Esophagus muscularis mucosa (tissue), 4 donors: ENCODE data around the gene ATE1. TPM values are rescaled to one million over a fixed set of nuclear protein-coding genes. Genes with fewer than 3 reads are reported as not detected.

ENCODE experiments used
- DNase-seq: peaks from one replicate; pipeline ENCODE4 v3.0.0-alpha.2; 2017; ENCODE audit errors: extremely low spot score
- H3K27ac ChIP-seq, 4 donors: fragments of 200-600 bp; sonication (generic); replicated peaks in 1 of 4; 1 replicate in 3 of 4; 2 replicates in 1 of 4; pipeline ENCODE4 v1.5.1; 2016 to 2019; ENCODE audit warnings: mild to moderate bottlenecking in 1 of 4
- H3K27me3 ChIP-seq, 4 donors: fragments of 200-600 bp; sonication (generic); one replicate each; pipeline versions ENCODE4 v1.5.1 to v1.6.0; 2016 to 2019
- H3K36me3 ChIP-seq, 4 donors: fragments of 200-600 bp; sonication (generic); one replicate each; pipeline ENCODE4 v1.5.1; 2016 to 2019
- H3K4me1 ChIP-seq, 4 donors: fragments of 200-600 bp; sonication (generic); one replicate each; pipeline ENCODE4 v1.5.1; 2016 to 2019
- H3K4me3 ChIP-seq, 4 donors: fragments of 200-600 bp; sonication (generic); 1 replicate in 2 of 4; 2 replicates in 2 of 4; pipeline ENCODE4 v1.5.1; 2016 to 2019; ENCODE audit warnings: mild to moderate bottlenecking in 4 of 4, moderate library complexity in 1 of 4
- H3K9me3 ChIP-seq, 4 donors: fragments of 200-600 bp; sonication (generic); 1 replicate in 3 of 4; 2 replicates in 1 of 4; pipeline ENCODE4 v1.5.1; 2016 to 2019
- EP300 ChIP-seq: sonication (generic); formaldehyde crosslinking; IDR thresholded peaks from one replicate; pipeline ENCODE4 v1.6.1; 2017; ENCODE audit warnings: antibody characterized with exemption
- POLR2A ChIP-seq: fragments of 450-650 bp; IDR thresholded peaks from one replicate; pipeline ENCODE4 v1.6.1; 2017; ENCODE audit warnings: antibody characterized with exemption, moderate library complexity, mild to moderate bottlenecking, low read depth
- POLR2AphosphoS5 ChIP-seq, 2 donors: sonication (generic); formaldehyde crosslinking; IDR thresholded peaks; one replicate each; pipeline ENCODE4 v1.6.1; 2017; ENCODE audit warnings: antibody characterized with exemption in 2 of 2
- WGBS: methylation state at CpG from one replicate; pipeline ENCODE4 v1.1.5; 2018; 5-methylcytosine and 5-hydroxymethylcytosine counted together
- intact Hi-C: fragments of 100-400 bp; cut with DNase I; formaldehyde crosslinking; loops from one replicate; pipeline ENCODE4 v1.15.1; 2023
- total RNA-seq, 4 donors: library from RNA; depleted of rRNA; stranded (reverse); fragments of >200 nt; gene quantifications; one replicate each; pipeline versions ENCODE4 v1.1.0 to v1.2.1, GENCODE V29; 2016
- TF ChIP-seq, protein P1 (sequence below), 3 experiments: fragments of 200-600 bp in 2 of 3; fragments of 450-650 bp in 1 of 3; sonication (generic) in 2 of 3; IDR thresholded peaks; one replicate each; pipeline ENCODE4 v1.5.1; 2017 to 2019; ENCODE audit warnings: antibody characterized with exemption in 3 of 3, mild to moderate bottlenecking in 2 of 3, moderate library complexity in 1 of 3

The ATE1 gene
- total RNA-seq, 4 donors from 2014 or later, result 27.8 to 29.5 (median 28.4) TPM

DNA sequence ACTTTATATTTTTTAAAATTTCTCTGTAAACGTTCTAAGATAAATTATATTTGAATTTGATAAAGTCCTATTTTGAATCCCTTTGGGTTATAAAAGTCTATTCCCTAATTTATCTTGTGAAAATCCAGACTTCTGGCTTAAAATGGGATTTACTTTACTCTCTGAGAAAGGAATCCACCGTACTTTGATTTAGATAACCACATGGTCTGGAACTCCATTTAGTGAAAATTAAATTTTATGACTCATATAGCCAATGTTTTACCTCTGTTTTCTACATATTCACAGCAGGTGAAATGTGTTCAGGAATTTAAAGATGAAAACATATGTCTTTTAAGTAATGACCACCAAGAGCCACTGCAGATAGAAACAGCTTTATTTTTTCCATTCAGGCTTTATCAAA lies 187.8 kb downstream of the ATE1 start:
- Histone ChIP-seq H3K27me3 (no peaks in the 10 kb centered on the region), H3K36me3 (peaks cover 0 to 25% (median 17%) of the 10 kb centered on the region in 4 donors), H3K4me3 (no peak overlapping the region), H3K9me3 (no peaks in the 10 kb centered on the region), H3K4me1 (peaks cover 0 to 6% (median 0%) of the 10 kb centered on the region in 4 donors), H3K27ac (no peak overlapping the region)
- 73% methylated on average over 2 of the region's 2 CpGs for WGBS
- intact Hi-C loops, result no loop called here
- no peak for TF ChIP-seq EP300
- no peak for TF ChIP-seq POLR2AphosphoS5 (IDR thresholded peaks at IDR 0.05)
- TF ChIP-seq POLR2A, result no peak
- TF ChIP-seq, protein P1, sequence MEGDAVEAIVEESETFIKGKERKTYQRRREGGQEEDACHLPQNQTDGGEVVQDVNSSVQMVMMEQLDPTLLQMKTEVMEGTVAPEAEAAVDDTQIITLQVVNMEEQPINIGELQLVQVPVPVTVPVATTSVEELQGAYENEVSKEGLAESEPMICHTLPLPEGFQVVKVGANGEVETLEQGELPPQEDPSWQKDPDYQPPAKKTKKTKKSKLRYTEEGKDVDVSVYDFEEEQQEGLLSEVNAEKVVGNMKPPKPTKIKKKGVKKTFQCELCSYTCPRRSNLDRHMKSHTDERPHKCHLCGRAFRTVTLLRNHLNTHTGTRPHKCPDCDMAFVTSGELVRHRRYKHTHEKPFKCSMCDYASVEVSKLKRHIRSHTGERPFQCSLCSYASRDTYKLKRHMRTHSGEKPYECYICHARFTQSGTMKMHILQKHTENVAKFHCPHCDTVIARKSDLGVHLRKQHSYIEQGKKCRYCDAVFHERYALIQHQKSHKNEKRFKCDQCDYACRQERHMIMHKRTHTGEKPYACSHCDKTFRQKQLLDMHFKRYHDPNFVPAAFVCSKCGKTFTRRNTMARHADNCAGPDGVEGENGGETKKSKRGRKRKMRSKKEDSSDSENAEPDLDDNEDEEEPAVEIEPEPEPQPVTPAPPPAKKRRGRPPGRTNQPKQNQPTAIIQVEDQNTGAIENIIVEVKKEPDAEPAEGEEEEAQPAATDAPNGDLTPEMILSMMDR (IDR thresholded peaks at IDR 0.05), result no peak
- no peak for DNase-seq

DNA sequence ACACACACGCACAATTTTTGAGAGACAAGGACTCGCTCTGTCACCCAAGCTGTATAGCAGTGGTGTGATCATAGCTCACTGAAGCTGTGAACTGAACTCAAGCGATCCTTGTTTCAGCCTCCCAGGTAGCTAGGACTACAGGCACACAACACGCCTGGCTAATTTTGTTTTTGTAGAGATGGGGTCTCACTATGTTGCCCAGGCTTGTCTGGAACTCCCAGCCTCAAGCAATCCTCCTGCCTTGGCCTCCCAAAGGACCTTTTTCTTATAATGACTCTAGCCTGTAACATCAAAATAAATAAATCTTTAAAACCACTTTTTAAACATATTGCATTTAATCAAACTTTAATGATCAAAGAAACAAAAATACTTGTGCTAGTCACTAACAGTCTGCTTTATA lies 188.7 kb downstream of the ATE1 start:
- TF ChIP-seq, protein P1 (IDR thresholded peaks at IDR 0.05), result no peak
- TF ChIP-seq POLR2AphosphoS5 (IDR thresholded peaks at IDR 0.05) (no peak), EP300 (no peak), POLR2A (no peak)
- Histone ChIP-seq H3K27me3 (peaks cover 0 to 4% (median 0%) of the 10 kb centered on the region in 4 donors), H3K36me3 (peaks cover 0 to 25% (median 17%) of the 10 kb centered on the region in 4 donors), H3K4me3 (no peak overlapping the region), H3K9me3 (no peaks in the 10 kb centered on the region), H3K27ac (no peak overlapping the region), H3K4me1 (peaks cover 0 to 6% (median 4%) of the 10 kb centered on the region in 4 donors)
- WGBS, result 98% methylated on average over 4 of the region's 4 CpGs
- intact Hi-C loops, result loop anchor here (10.0 kb wide), 1 partner anchor 146 kb away; no protein-coding TSS in a partner anchor
- DNase-seq, result no peak

DNA sequence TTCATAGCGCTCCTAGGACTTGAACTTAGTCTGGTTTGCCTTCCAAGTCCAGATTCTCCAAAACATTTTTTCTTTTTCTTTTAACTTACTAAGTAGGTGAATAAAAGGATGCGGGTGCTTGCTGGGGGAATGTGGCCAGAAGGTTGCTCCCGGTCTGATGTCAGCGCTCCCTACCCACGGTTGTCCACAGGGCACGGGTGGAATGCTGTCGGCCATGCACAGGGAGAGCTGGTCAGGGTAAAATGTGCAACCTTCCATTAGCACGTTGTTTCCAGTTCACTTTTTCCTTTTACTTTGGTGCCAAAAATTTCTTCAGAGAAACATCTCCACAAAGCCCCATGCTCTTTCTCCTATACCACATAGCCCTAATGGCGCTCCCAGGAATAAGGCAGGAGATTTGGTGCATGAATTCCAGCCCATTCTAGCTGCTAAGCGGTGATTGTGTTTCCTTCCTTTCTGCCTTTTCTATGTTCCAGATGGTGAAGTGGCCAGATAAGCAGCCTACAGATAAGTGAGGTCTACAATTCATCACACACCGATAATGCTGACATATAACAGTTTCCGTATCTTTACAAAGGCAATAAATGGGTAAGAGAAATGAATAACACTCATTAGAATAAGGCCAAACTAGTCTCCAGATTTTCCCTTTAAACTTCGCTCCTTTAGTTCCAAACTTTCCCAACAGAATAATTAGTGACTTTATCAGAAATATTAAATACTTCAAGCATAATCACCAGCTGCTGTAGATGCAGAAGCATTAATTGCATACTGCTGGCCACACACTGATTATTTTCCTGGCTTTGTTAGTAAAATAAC lies 191.3 kb downstream of the ATE1 start:
- WGBS, result 72% methylated on average over 13 of the region's 13 CpGs
- H3K4me3 ChIP-seq, result no peak overlapping the region
- H3K36me3 ChIP-seq, result peaks cover 0 to 6% (median 5%) of the 10 kb centered on the region in 4 donors
- H3K27me3 ChIP-seq, result peaks cover 0 to 4% (median 0%) of the 10 kb centered on the region in 4 donors
- H3K4me1 ChIP-seq, result peaks cover 0 to 6% (median 4%) of the 10 kb centered on the region in 4 donors
- H3K9me3 ChIP-seq, result no peaks in the 10 kb centered on the region
- TF ChIP-seq POLR2AphosphoS5 (IDR thresholded peaks at IDR 0.05) (no peak), POLR2A (no peak), EP300 (no peak)
- TF ChIP-seq, protein P1 (IDR thresholded peaks at IDR 0.05), result no peak
- no peak overlapping the region for H3K27ac ChIP-seq
- no peak for DNase-seq
- intact Hi-C loops, result loop anchor here (2.0 to 10.0 kb wide), 2 partner anchors 148 to 794 kb away; no protein-coding TSS in a partner anchor

DNA sequence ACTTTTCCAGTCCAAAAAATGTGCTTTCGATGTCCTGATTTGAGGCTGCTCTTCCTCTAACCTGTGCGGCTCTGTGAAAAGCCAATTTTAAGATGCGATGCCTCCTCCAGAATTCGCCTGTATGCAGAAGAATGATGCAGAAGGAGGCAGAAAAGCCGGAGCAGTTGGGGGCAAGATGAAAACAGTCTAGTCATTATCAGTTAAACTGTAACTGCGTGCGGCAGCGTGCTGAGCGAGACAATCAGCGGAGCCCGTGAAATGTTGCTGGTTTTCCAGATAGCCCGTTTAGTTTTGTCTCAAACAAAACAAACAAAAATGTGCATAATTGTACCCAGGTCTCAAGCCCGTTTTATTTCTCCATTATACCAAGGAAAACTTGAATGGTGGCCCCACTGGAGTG lies 192.6 kb downstream of the ATE1 start:
- TF ChIP-seq EP300, result no peak
- TF ChIP-seq POLR2A, result no peak
- TF ChIP-seq, protein P1 (IDR thresholded peaks at IDR 0.05), result no peak
- no peak for TF ChIP-seq POLR2AphosphoS5 (IDR thresholded peaks at IDR 0.05)
- H3K9me3 ChIP-seq, result no peaks in the 10 kb centered on the region
- H3K4me1 ChIP-seq, result peaks cover 0 to 6% (median 4%) of the 10 kb centered on the region in 4 donors
- H3K27me3 ChIP-seq, result peaks cover 0 to 4% (median 0%) of the 10 kb centered on the region in 4 donors
- no peak for DNase-seq
- H3K27ac ChIP-seq, result no peak overlapping the region
- no peak overlapping the region for H3K4me3 ChIP-seq
- 84% methylated on average over 13 of the region's 13 CpGs for WGBS
- intact Hi-C loops, result loop anchor here (10.0 kb wide), 1 partner anchor 150 kb away; no protein-coding TSS in a partner anchor
- H3K36me3 ChIP-seq, result no peaks in the 10 kb centered on the region
